Fibroblast of peridontal ligament (primary cell): ENCODE data around the gene HIBCH.
A peak's percentile ranks its signal among the peaks of the same experiment; 100 is the strongest.

Experiments
- DNase-seq: peaks from one replicate; pipeline ENCODE4 v3.0.0-alpha.2; 2010; ENCODE audit errors: extremely low read depth

The HIBCH gene

DNA sequence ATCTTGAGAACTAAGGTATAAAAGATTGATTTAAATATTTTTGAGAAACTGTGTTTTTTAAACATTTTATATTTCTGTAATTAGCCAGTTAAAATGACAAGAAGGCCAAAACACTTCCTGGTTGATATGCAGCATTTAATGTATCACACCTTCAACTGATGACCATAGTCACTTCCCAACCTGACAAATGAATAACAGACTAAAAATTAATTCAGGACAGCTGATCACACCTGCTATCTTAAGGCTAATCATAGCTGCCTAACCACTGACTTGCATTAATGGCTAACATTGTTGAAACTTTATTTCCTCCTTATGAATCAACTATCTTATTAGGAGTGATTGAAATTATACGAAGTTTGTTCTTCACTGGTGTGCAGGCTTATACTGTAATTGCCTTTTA lies 131.3 kb downstream of the HIBCH start:
- DNase-seq, result no peak

DNA sequence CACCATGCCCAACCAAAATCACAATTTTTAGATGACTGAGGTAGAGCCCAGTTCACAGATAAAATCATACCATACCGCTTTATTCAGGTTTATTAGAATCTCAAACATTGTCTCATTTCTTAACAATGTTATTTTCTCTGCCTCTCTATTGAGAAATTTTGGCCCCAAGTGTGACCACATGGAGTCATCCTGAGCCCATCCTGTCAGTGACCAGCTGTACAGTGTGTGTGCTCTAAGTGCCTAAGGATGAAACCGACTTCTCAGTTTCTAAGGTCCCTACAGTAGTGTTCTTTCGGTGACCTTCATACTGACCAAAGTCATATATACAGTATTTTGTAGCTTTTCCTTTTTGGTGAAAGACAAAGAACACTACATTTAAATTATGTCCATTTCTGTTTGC lies 133.4 kb downstream of the HIBCH start:
- no peak for DNase-seq

DNA sequence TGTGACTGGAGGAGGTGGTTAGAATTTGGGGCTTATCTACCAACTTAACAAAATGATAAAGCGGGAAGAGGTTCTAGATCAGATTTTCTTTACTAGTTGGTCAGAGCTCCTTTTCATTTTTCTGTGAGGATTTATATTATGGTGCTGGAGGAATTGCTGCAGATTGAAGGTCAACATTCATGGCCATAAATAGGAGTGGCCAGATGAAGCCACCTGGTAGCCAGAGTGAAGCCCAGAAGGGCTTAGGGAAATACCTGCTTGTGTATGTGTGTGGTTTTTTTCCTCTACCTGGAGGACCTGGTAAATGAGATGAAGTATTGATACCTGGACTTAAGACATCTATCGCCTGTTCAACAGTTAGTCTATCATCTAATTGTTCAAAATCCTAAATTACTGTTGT lies 134.2 kb downstream of the HIBCH start:
- no peak for DNase-seq

DNA sequence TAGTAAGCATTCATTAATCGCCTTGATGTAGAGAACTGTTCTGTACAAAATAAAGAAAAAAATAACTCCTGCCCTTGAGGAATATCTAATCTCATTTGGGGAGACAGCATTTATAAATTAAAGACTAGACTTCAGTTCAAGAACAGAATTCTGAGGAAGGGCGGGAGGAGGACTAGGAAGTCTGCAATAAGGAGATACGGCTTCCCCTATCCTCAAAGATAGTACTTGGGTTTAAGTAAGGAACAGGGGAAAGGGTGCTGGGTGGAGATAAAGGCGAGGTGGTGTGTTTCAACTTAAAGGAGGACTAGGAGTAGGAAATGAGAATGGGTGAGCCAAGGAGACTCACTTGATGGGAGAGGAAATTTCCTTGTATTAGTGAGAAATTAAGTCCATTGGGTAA lies 135.2 kb downstream of the HIBCH start:
- DNase-seq, result no peak

DNA sequence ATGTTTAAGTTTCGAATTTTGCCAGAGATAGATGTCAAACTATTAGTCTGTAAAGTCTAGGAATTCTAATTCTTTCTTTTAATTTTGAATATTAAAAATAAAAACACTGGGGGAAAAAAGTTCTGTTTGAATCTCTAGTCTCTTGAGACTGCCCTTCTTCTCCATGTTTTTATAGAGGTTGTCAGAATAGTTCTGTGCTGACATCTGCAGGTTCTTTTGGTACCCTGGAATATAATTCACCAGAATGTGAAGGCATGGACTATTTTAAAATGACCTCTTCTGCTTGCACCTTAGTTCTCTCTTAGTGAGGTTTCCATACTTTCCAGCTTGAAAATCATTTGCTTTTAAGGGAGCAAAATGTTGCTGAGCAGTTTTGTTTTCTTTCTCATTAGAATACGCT lies 136.1 kb downstream of the HIBCH start:
- no peak for DNase-seq

DNA sequence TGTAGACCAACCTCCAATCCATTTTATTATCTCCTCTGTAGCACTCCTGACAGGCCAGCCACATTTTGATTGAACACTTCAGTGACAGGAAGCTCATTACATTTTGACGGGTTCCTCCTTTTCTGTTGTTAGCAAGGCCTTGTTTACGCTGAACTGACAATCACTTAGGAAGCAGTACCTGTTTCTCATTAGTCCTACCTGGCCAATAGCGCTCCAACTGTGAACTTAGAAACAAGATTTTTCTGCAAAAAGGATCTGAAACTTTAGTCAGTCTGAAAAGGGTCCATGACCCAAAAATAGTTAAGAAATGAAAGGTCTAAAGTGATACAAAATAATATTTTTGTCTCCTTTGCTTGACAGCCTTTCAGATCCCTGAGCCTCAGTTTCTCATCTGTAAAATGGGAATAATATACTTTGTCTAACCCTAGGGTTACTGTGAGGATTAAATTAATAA lies 137.5 kb downstream of the HIBCH start:
- DNase-seq, result no peak

DNA sequence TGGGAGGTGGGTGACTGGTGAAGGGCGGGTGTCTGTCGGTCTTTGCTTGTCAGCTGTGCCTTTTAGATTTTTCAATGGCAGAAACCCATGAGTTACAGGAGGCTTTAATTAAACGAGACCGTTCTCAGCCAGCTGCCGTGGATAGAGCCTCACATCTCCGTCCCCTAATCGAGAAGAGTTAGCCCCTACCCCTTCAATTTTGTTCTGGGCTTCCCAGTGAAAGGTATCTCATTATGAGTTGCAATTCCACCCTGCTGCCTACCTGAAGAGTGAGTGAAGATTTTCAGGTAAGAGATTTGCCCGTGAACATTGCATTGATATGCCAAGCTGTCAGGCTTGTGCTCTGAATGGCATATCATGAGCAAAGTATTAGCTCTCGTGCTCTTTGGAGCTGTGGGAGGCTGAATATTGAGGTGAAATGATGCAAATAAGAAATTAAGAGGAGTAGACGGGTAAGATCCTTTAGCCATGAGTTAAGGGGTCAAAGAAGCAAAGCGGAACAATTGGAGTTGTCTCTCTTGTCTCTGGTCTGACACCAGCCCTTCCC lies 138.4 kb downstream of the HIBCH start:
- no peak for DNase-seq

DNA sequence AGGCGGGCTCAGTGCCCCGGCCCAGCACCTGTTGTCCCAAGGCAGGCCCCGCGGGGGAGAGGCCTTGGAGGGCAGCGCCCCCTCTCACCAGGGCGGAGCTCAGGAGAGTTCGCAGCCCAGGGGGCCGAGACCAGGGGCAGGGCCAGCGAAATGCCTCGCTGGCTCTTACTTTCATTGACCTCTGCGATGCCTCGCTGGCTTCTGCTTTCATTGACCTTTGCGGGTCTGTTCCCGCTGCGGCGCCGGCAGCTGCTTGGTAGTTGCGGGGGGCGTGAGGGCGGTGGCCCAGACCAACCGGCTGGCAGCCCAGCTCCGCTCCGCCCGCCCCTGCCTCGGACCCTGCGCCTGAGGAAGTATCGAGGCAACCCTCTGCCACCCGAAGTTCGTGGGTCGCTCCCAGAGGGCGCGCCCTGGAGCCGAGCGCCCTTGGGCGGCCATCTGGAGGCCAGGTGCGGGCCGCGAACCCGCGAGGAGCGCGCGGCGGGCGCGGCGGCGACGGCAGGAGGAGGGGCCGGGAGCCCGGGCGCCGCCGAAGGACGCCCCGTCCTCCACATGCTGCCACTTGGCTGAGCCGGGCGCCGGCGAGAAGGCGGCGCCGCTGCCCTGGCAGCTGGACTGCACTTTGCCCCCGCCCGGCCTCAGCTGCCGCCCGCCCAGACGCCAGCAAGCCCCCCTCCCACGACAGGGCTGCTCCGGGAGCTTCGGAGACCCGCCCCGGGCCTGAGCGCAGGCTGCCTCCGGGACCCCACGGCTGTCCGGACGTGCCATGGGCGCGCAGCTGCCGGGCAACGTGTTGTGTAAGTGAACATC lies 139.1 kb downstream of the HIBCH start:
- DNase-seq, result no peak

DNA sequence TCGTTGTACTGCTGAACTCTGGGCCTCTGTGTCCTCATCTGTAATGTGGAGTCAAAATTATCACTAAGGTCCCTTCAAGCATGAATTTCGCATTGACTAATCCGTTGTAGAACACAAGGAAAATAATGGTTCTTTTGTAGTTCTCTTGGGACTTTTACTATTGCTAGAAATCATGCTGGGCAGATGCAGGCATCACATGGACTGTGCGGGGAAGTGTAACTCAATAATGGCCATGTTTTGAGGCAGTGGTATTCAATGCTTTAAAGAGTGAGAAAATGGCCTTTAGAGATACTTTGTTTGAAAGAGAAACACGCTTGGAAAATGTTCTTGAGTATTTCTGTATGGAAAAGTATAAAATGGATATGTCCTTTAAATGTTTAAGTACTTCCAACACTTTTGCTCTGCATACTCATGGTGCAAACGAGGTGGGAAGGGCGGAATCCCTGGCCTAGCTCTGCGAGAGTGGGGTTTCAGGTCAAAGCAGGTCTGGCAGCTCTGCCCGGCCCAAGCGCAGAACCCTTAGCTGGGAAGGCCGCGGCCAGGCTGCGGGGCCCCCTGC lies 139.8 kb downstream of the HIBCH start:
- no peak for DNase-seq

DNA sequence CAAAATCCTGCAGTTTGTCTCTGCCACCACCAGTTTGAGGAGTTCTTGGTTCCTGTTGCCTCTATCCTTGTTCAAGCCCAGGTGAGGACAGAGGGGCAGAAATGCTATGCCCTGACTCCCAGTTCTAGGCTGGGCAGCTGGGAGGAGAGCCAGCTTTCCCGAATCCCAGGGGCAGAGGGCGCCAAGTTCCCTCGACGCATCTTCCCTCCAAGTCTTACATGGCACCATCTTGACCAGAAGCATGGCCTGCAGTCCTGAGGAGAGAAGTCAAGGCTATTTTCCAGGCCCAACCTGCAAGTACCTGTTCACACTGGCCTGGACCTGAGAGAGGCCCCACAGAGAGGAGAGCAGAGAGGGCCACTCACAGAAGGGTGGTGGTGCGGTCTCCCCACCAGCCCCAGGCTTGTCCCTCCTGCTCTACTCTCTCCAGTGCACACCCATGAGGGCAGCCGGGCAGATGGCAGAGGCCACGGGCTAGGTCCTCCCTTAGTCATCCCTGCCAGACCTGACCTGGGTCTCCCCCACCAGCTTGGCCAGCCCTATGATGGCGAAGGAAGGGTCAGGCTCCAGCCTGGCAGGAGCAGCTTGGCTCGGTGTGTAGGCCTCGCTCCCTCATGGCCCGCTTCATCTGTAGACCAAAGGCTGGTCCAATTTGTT lies 141.4 kb downstream of the HIBCH start:
- DNase-seq, result no peak

DNA sequence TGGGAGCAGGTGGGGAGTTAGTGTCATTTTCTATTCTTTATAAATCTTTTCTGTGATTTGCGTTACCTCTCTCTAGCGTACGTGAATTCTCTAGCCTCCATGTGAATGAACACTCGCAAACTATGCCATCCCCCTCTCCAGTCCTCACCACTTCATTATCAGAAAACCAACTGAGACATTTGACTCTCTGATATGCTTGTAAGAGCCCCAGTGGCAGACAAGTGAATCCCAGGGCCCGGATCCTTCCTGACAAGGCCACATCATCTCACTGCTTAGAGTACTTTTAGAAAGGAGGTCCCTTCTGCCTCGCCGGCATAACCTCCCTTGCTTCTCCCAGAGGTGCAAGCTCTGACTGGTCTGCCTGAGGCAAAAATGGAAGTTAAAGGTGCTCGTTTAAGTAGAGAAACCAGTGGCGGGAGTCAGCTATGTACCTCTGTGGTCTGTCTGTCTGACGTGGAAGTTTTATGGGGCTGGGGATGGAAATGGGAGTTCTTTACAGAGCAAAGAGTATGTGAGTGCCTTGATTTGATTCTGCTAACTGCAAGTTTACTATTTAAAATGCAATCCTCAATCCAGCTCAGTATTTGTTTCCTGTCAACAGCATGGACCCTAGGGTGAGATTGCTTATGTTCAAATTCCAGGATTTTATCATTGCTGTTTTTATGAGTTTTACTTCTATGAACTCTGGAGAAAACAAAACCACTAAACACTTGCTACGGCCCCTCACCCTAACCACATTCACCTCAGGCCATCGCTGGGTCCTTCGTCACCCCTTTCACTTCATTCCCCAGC lies 142.2 kb downstream of the HIBCH start:
- no peak for DNase-seq

DNA sequence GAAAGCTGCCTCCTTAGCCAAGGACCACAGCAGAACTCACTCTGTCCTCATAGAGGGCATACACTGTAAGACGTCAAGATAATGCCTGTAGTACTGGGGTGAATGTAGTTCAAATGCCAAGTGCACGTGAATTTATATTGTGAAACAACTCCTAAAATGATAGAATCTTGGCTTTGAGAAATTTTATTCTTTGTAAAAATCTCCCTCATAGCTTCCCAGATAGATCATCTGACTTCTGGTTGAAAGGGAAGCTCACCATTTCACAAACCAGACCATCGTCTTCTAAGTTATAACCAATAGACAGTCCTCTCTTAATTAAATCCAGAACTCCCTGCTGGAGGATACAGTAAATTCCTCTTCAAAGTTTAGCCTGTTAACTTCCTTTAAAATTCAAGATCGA lies 146.2 kb downstream of the HIBCH start:
- peak; percentile 87 for DNase-seq

DNA sequence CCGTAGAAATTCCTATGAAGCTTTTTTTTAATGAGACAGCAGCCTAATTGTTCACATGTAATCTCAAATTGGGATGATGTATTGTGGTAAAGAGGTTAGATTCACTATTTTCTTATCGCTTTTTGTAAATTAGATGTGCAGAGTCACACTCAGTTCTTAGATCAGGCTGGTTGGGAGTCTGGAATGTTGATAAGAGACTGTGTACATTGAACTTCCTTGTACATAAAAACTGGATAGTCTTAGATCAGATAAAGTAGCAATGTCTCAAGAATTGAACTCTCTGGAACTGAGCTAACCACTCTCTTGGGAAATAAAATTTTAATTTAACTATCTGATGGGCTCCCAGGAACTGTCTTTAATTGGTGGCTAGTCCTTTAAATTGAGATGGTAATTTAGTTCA lies 149.0 kb downstream of the HIBCH start:
- DNase-seq, result no peak

DNA sequence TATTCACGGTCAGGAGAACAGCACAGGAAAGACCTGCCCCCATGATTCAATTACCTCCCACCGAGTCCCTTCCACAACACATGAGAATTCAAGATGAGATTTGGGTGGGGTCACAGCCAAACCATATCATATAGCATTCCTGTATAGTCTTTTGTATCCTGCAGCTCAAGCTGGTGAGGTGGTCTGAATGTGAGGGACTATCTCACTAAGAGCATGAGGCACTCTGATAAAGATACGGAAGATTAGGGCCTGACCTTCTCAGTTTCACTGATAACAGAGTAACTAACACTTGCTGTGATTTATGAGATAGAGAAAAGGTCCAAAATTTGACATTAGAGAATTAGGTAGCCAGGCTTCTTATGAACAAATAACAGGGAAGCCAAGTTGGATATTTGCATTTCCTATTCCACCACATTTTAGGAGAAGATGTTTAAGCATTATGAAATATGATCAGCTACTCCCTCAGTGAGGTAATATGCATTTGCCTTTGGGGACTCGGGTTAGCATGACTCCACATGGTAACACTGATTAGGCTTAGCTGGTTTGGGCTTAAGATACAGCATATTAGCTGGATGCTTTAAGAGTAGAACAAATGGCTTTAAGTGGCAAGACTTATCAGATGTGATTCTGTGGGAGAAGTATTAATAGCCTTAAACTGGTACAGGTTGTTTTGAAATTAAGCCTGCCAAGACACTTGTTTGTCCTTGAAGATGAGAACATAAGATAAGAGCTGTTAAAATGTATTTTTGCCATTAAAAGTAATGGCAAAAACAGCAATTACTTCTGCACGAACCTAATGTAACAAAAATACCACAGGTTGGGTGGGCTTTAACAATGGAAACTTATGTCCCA lies 150.2 kb downstream of the HIBCH start:
- DNase-seq, result peak; percentile 58

DNA sequence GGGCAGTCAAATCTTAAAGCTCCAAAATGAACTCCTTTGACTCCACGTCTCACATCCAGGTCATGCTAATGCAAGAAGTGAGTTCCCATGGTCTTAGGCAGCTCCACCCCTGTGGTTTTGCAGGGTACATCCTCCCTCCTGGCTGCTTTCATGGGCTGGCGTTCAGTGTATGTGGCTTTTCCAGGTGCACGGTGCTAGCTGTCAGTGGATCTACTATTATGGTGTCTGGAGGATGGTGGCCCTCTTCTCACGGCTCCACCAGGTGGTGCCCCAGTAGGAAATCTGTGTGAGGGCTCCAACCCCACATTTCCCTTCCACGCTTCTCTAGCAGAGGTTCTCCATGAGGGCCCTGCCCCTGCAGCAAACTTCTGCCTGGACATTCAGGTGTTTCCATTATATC lies 151.9 kb downstream of the HIBCH start:
- no peak for DNase-seq

DNA sequence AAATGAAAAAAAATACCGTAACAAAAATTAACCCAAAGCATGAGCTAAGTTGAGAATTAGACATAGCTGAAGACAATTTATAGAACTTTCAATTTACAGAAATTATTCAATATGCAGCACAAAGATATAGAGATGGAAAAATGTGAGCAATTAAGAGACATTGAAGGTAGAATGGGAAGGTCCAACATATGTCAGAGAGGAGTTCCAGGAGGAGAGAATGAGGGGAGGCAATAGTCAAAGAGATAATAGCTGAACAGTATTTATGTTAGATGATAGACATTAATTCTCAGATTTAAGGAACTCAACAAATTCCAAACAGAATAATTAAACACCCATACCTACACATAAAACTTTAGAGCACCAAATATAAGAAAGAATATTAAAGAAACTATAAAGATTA lies 154.1 kb downstream of the HIBCH start:
- DNase-seq, result no peak

DNA sequence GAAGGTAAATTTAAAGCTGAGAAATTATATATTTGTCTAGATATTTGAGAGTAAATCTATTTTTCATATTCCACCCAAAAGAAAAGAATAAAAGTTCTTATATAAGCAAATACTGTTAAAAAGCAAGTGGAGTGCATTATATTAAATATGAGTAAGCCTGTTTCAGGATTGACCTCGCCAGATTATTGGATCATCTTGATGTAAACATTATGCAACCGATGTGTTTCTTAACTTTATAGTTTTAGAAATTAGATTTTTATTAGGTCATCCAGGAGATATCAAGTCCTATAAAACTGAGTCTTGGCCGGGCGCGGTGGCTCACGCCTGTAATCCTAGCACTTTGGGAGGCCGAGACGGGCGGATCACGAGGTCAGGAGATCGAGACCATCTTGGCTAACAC lies 156.8 kb downstream of the HIBCH start:
- no peak for DNase-seq

DNA sequence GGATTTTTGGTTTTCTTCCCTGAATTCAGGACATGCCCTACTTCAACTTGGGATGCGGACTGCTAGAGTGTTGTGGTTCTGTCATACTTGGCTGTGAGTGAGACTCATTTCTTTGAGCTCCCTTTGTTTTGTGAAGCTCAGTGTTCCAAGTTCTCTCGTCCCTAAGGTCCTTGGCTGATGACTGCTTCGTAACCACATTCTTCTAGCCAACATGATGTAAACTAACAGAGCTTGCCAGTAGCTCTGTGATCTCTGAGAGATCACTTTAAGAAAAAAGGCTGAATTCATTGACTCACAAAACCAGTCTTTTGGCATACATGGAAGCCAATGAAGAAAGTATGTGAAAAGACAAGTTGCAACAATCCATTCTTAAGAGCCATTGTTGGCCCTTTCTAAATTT lies 160.2 kb downstream of the HIBCH start:
- peak; percentile 98 for DNase-seq

DNA sequence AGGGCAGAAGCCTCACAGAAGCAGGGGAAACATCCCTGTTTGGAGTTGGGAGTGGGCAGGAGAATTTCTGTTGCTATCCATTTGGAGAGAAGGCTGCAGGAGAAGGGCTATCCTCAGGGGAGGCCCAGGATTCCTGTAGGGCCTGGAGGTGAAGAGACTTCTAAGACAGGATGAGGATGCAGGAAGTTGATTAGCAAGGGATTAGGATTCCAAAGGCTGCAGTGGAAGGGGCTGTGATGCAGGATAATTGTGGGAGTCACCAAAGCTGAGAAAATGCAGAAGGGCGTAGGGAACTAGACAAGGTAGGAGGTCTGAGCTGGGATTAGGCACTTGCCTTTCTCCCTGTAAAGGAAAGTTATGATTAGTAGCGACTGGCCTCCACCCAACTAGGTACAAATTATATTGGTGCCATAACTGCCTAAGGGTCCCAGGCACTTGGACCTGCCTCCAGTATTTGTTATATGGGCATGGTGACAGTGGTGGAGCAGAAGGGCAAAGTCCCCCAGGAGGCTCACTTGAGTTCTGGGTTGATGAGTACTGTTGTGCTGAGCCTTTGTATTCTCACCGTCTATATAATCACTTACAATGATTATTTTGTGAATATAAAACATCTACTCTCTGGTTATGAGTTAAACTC lies 160.7 kb downstream of the HIBCH start:
- DNase-seq, result no peak
